ENCODE measurements around the gene TSPAN18.

The TSPAN18 gene

GRCh38 chr11:44904261-44905020, 177.7 kb downstream of the TSPAN18 start:
- no peak overlapping the region for H3K4me3 ChIP-seq (ENCODE audit: low read depth, low read length)
- TF ChIP-seq CTCF (IDR thresholded peaks at IDR 0.05; ENCODE audit: low read depth, low read length, missing control alignments) = no peak
- DNase-seq (ENCODE audit: low read depth) = no peak

- no peak for TF ChIP-seq CTCF (IDR thresholded peaks at IDR 0.05; ENCODE audit: low read depth, low read length, missing control alignments)
- no peak overlapping the region for H3K4me3 ChIP-seq (ENCODE audit: low read depth, low read length)
- DNase-seq (ENCODE audit: low read depth) = no peak
These were observed 178.5 kb downstream of the TSPAN18 start for GRCh38 chr11:44905131-44905866.

GRCh38 chr11:44906649-44907048, 179.9 kb downstream of the TSPAN18 start:
- no peak overlapping the region for H3K4me3 ChIP-seq (ENCODE audit: low read depth, low read length)
- no peak for TF ChIP-seq CTCF (IDR thresholded peaks at IDR 0.05; ENCODE audit: low read depth, low read length, missing control alignments)
- DNase-seq (ENCODE audit: low read depth) = no peak

- no peak overlapping the region for H3K4me3 ChIP-seq (ENCODE audit: low read depth, low read length)
- no peak for DNase-seq (ENCODE audit: low read depth)
- TF ChIP-seq CTCF (IDR thresholded peaks at IDR 0.05; ENCODE audit: low read depth, low read length, missing control alignments) = no peak
These were observed 182.8 kb downstream of the TSPAN18 start for GRCh38 chr11:44909557-44909956.

- no peak for DNase-seq (ENCODE audit: low read depth)
- H3K4me3 ChIP-seq (ENCODE audit: low read depth, low read length) = no peak overlapping the region
- no peak for TF ChIP-seq CTCF (IDR thresholded peaks at IDR 0.05; ENCODE audit: low read depth, low read length, missing control alignments)
These were observed 183.8 kb downstream of the TSPAN18 start for GRCh38 chr11:44910591-44910990.

GRCh38 chr11:44911029-44911814, 184.5 kb downstream of the TSPAN18 start:
- peak; percentile 34 for DNase-seq (ENCODE audit: low read depth)
- H3K4me3 ChIP-seq (ENCODE audit: low read depth, low read length) = no peak overlapping the region
- peak; percentile 70 for TF ChIP-seq CTCF (IDR thresholded peaks at IDR 0.05; ENCODE audit: low read depth, low read length, missing control alignments)
